Muscle layer of colon (tissue), 2 donors: ENCODE results near the gene PTGR2.
"Not testable (repeated sequence)": the region's sequence is repeated elsewhere in the genome, so short reads cannot be mapped to it uniquely, and the experiment has no call there.

Experiments used
- H3K27ac ChIP-seq: one replicate; pipeline ENCODE4 v1.7.0; 2013; ENCODE audit warnings: low read depth, mild to moderate bottlenecking, low read length, moderate library complexity
- H3K27me3 ChIP-seq, 2 donors: one replicate each; pipeline ENCODE4 v1.7.0; 2013; ENCODE audit warnings: low read length in 2 of 2, mild to moderate bottlenecking in 2 of 2; ENCODE audit not compliant: insufficient read depth in 2 of 2, control insufficient read depth in 1 of 2
- H3K36me3 ChIP-seq: one replicate; pipeline ENCODE4 v1.7.0; 2013; ENCODE audit warnings: mild to moderate bottlenecking, low read length; ENCODE audit not compliant: insufficient read depth
- H3K4me1 ChIP-seq: one replicate; pipeline ENCODE4 v1.7.0; 2013; ENCODE audit warnings: mild to moderate bottlenecking, low read length; ENCODE audit not compliant: insufficient read depth
- H3K4me3 ChIP-seq, 2 donors: one replicate each; pipeline ENCODE4 v1.7.0; 2013; ENCODE audit warnings: low read length in 2 of 2, low read depth in 1 of 2, mild to moderate bottlenecking in 1 of 2, moderate library complexity in 1 of 2
- H3K9ac ChIP-seq: one replicate; pipeline ENCODE4 v1.7.0; 2013; ENCODE audit warnings: low read length
- H3K9me3 ChIP-seq: one replicate; pipeline ENCODE4 v1.7.0; 2013; ENCODE audit warnings: mild to moderate bottlenecking, low read length
- donor health status: abdominal sarcoma.
- donor health status: Adenocarcinoma of cecum.

The PTGR2 gene

GRCh38 chr14:73869754-73870153, 18.1 kb downstream of the PTGR2 start:
- not testable (repeated sequence) for H3K4me3 ChIP-seq, H3K27me3 ChIP-seq, H3K36me3 ChIP-seq, H3K9me3 ChIP-seq, H3K27ac ChIP-seq, H3K4me1 ChIP-seq, H3K9ac ChIP-seq

GRCh38 chr14:73870525-73871235, 19.0 kb downstream of the PTGR2 start:
- H3K4me3 ChIP-seq, result no peak overlapping the region
- H3K9ac ChIP-seq, result no peak overlapping the region
- no peaks in the 10 kb centered on the region for H3K4me1 ChIP-seq
- no peaks in the 10 kb centered on the region for H3K9me3 ChIP-seq
- no peaks in the 10 kb centered on the region for H3K27me3 ChIP-seq
- H3K27ac ChIP-seq, result no peak overlapping the region
- no peaks in the 10 kb centered on the region for H3K36me3 ChIP-seq

- H3K4me1 ChIP-seq, result no peaks in the 10 kb centered on the region
These were observed 22.0 kb downstream of the PTGR2 start for GRCh38 chr14:73873660-73874059.

GRCh38 chr14:73877790-73878189, 26.2 kb downstream of the PTGR2 start:
- Histone ChIP-seq H3K27me3 (no peaks in the 10 kb centered on the region), H3K27ac (no peak overlapping the region), H3K36me3 (no peaks in the 10 kb centered on the region), H3K9ac (no peak overlapping the region), H3K4me1 (no peaks in the 10 kb centered on the region), H3K9me3 (no peaks in the 10 kb centered on the region), H3K4me3 (no peak overlapping the region)

More at GRCh38 chr14:73873660-73874059, 22.0 kb downstream of the PTGR2 start:
- H3K9me3 ChIP-seq, result no peaks in the 10 kb centered on the region
- no peak overlapping the region for H3K27ac ChIP-seq
- H3K9ac ChIP-seq, result no peak overlapping the region
- H3K4me3 ChIP-seq, result no peak overlapping the region
- no peaks in the 10 kb centered on the region for H3K27me3 ChIP-seq
- H3K36me3 ChIP-seq, result no peaks in the 10 kb centered on the region

GRCh38 chr14:73878436-73878835, 26.8 kb downstream of the PTGR2 start:
- H3K9ac ChIP-seq, result no peak overlapping the region
- no peaks in the 10 kb centered on the region for H3K36me3 ChIP-seq
- H3K4me3 ChIP-seq, result no peak overlapping the region
- H3K4me1 ChIP-seq, result no peaks in the 10 kb centered on the region
- no peaks in the 10 kb centered on the region for H3K9me3 ChIP-seq
- H3K27me3 ChIP-seq, result no peaks in the 10 kb centered on the region
- no peak overlapping the region for H3K27ac ChIP-seq

- H3K4me3 ChIP-seq, result no peak overlapping the region
- no peaks in the 10 kb centered on the region for H3K4me1 ChIP-seq
- no peak overlapping the region for H3K27ac ChIP-seq
- no peaks in the 10 kb centered on the region for H3K27me3 ChIP-seq
- no peak overlapping the region for H3K9ac ChIP-seq
- no peaks in the 10 kb centered on the region for H3K9me3 ChIP-seq
- no peaks in the 10 kb centered on the region for H3K36me3 ChIP-seq
These were observed 27.4 kb downstream of the PTGR2 start for GRCh38 chr14:73879027-73879426.

GRCh38 chr14:73884438-73885190, 33.0 kb downstream of the PTGR2 start:
- no peak overlapping the region for H3K9ac ChIP-seq
- no peak overlapping the region for H3K4me3 ChIP-seq
- H3K4me1 ChIP-seq, result peaks cover 30% of the 10 kb centered on the region
- no peaks in the 10 kb centered on the region for H3K27me3 ChIP-seq
- no peaks in the 10 kb centered on the region for H3K36me3 ChIP-seq
- no peak overlapping the region for H3K27ac ChIP-seq
- H3K9me3 ChIP-seq, result no peaks in the 10 kb centered on the region

- no peaks in the 10 kb centered on the region for H3K9me3 ChIP-seq
- peaks cover 30% of the 10 kb centered on the region for H3K4me1 ChIP-seq
- H3K27me3 ChIP-seq, result no peaks in the 10 kb centered on the region
- H3K36me3 ChIP-seq, result no peaks in the 10 kb centered on the region
- H3K27ac ChIP-seq, result peak within 1 kb of the TSS; percentile 83
- H3K9ac ChIP-seq, result peak within 1 kb of the TSS; percentile 98
- H3K4me3 ChIP-seq, result peak within 1 kb of the TSS; percentile 66 to 95
These were observed 35.1 kb downstream of the PTGR2 start, which contains the start of gene ZNF410 for GRCh38 chr14:73886449-73887317. Gene ZNF410 (plus strand): TSS chr14:73886859. CDS start chr14:73892176, 5,317 bp downstream.

GRCh38 chr14:73887318-73887616, 35.6 kb downstream of the PTGR2 start:
- H3K27me3 ChIP-seq, result no peaks in the 10 kb centered on the region
- H3K27ac ChIP-seq, result peak overlapping the region; percentile 83
- no peaks in the 10 kb centered on the region for H3K36me3 ChIP-seq
- H3K4me3 ChIP-seq, result peak overlapping the region; percentile 66 to 95
- H3K4me1 ChIP-seq, result peaks cover 30% of the 10 kb centered on the region
- peak overlapping the region; percentile 98 for H3K9ac ChIP-seq
- H3K9me3 ChIP-seq, result no peaks in the 10 kb centered on the region

- Histone ChIP-seq H3K9ac (peak overlapping the region; percentile 98), H3K27me3 (no peaks in the 10 kb centered on the region), H3K36me3 (no peaks in the 10 kb centered on the region), H3K4me1 (peaks cover 30% of the 10 kb centered on the region), H3K4me3 (peak overlapping the region; percentile 66 to 95), H3K27ac (peak overlapping the region; percentile 83), H3K9me3 (no peaks in the 10 kb centered on the region)
These were observed 36.2 kb downstream of the PTGR2 start for GRCh38 chr14:73887694-73888459.

- H3K36me3 ChIP-seq, result peaks cover 2% of the 10 kb centered on the region
- H3K4me1 ChIP-seq, result peaks cover 30% of the 10 kb centered on the region
- no peaks in the 10 kb centered on the region for H3K27me3 ChIP-seq
- H3K9me3 ChIP-seq, result no peaks in the 10 kb centered on the region
- no peak overlapping the region for H3K4me3 ChIP-seq
- H3K27ac ChIP-seq, result no peak overlapping the region
- no peak overlapping the region for H3K9ac ChIP-seq
These were observed 36.8 kb downstream of the PTGR2 start for GRCh38 chr14:73888460-73888725.
